Sigmoid colon (tissue), 4 donors: ENCODE results near the gene ZNF782.

Experiments used
- POLR2AphosphoS5 ChIP-seq, 4 donors: sonication (generic); formaldehyde crosslinking; IDR thresholded peaks; one replicate each; pipeline ENCODE4 v1.6.1; 2017; ENCODE audit warnings: antibody characterized with exemption in 4 of 4
- TF ChIP-seq, protein P1 (sequence below), 4 experiments: fragments of 450-650 bp in 3 of 4; fragments of 200-600 bp in 1 of 4; IDR thresholded peaks; one replicate each; pipeline ENCODE4 v1.5.1; 2016 to 2019; ENCODE audit warnings: antibody characterized with exemption in 4 of 4, mild to moderate bottlenecking in 3 of 4, moderate library complexity in 2 of 4

DNA sequence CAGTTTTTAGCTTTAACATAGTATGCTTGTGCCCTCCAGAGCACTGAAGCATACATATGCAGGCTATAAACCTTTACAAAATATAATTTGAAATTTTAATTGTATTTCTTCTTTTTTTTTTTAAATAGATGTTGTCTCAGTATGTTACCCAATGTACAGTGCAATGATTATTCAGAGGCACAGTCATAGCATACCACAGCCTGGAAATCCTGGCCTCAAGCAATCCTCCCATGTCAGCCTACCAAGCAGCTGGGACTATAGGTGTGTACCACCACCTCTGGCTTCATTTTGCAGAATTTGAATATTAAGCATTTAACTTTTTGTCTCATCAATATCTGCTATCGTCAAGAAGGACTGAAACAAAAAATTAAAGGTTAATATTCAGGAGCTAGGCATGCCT, 16.9 kb upstream of the ZNF782 start:
- TF ChIP-seq, protein P1, sequence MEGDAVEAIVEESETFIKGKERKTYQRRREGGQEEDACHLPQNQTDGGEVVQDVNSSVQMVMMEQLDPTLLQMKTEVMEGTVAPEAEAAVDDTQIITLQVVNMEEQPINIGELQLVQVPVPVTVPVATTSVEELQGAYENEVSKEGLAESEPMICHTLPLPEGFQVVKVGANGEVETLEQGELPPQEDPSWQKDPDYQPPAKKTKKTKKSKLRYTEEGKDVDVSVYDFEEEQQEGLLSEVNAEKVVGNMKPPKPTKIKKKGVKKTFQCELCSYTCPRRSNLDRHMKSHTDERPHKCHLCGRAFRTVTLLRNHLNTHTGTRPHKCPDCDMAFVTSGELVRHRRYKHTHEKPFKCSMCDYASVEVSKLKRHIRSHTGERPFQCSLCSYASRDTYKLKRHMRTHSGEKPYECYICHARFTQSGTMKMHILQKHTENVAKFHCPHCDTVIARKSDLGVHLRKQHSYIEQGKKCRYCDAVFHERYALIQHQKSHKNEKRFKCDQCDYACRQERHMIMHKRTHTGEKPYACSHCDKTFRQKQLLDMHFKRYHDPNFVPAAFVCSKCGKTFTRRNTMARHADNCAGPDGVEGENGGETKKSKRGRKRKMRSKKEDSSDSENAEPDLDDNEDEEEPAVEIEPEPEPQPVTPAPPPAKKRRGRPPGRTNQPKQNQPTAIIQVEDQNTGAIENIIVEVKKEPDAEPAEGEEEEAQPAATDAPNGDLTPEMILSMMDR (IDR thresholded peaks at IDR 0.05): no peak
- TF ChIP-seq POLR2AphosphoS5 (IDR thresholded peaks at IDR 0.05): no peak
